22Rv1 (cell line): ENCODE data around the gene CCDC102A.
"Not testable (repeated sequence)": the region's sequence is repeated elsewhere in the genome, so short reads cannot be mapped to it uniquely, and the experiment has no call there.

Experiments used
- H3K27ac ChIP-seq: fragments of 450-650 bp; 2 replicates; pipeline ENCODE4 v1.5.1; 2017
- CTCF ChIP-seq: fragments of 450-650 bp; IDR thresholded peaks from 2 replicates; pipeline ENCODE4 v1.5.1; 2017; ENCODE audit warnings: mild to moderate bottlenecking
- ZFX ChIP-seq: fragments of 450-650 bp; IDR thresholded peaks from 2 replicates; pipeline ENCODE4 v1.6.1; 2017; ENCODE audit warnings: antibody characterized with exemption, borderline replicate concordance

CCDC102A gene

DNA sequence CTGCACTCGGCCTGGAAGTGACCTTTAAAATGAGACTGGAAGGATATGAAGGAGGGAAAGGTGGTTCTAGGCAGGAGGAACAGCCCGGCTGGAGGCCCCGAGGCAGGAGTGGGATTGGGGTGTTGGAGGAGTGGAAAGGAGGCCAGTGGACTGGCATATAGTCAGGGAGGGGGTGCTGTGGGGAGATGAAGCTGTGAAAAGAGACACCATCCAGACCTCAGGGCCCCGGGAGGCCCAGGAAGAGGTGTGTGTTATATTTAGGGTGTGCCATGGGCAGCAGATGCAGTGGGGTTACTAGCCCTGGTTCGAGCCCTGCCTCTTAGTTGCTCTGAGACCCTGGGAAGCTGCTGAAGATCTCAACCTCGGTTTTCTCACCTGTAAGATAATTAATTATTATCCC lies 31.2 kb downstream of the CCDC102A start:
- H3K27ac ChIP-seq: no peak overlapping the region
- TF ChIP-seq CTCF: no peak
- no peak for TF ChIP-seq ZFX

DNA sequence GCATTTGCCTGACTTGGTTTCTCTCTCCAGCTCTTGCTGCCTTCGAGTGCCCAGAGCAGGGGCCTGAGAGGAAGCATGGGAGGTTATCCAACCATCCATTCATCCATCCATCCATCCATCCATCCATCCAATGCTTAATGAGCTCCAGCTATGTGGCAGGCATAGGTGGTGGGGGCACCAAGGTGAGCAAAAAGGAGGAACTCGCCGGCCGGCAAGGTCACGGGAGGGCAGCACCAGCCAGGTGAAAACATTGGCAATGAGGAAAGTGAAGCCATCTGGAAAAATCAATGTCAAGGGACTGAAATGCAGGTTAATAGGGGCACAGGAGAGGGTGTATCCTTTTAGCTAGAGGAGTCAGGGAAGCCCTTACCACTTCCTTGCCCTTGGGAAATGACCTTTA lies 31.9 kb downstream of the CCDC102A start:
- no peak overlapping the region for H3K27ac ChIP-seq
- no peak for TF ChIP-seq ZFX

DNA sequence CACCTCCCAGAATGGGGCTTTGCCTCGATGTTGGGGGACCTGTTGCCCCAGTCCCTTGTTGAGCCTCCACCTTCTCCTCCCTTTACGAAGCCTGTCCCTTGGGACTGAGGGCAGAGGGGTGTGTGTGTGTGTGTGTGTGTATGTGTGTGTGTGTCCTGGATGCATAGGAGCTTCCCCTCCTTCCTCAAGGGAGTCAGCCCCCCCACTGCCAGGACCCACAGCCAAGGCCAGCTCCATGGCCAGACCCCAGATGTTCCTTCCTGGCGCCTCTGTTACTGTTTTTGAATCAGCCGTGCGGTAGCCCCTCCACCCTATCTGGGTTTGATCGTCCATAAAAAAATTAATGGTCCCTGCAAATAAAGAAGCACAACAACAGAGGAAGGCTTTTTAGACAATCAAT lies 32.4 kb downstream of the CCDC102A start:
- TF ChIP-seq CTCF: no peak
- TF ChIP-seq ZFX: no peak
- H3K27ac ChIP-seq: no peak overlapping the region

DNA sequence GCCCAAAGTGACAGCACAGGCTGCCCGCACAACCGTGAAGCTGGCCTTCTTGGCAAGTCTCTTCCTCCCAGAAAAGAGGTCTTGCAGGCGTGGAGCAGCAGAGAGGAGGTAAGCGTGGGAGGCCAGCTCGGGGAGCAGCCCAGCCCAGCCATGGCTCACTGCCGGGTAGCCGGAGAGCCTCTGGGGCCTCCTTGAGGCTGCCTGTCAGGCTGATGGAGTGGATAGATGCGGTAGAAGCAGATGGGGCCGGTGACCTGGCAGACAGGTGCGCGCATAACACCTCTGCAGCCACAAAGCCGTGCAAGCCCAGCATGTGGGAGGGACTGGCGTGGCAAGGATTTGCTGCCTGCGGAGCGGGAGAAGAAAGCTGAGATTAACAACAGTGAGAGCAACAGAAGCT lies 33.0 kb downstream of the CCDC102A start:
- TF ChIP-seq ZFX (no peak), CTCF (no peak)
- H3K27ac ChIP-seq: no peak overlapping the region

GRCh38 chr16:57502048-57502775 lies 34.2 kb downstream of the CCDC102A start:
- H3K27ac ChIP-seq: no peak overlapping the region
- TF ChIP-seq CTCF: no peak
- TF ChIP-seq ZFX: no peak

DNA sequence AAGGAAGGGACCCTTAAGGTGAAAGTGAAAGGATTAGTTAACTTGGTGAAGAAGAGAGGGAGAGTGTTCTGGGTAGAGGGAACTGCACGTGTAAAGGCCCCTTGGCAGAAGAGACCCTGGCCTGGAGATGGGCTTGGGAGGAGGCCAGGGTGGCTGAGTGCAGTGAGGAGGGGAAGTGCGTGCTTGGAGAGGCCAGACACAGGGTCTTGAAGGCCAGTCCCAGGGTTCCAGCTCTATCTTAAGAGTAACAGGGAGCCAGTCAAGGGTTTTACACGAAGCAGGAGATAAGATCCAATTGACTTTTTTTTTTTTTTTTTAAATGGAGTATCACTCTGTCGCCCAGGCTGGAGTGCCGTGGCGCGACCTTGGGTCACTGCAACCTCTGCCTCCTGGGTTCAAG lies 34.9 kb downstream of the CCDC102A start:
- no peak for TF ChIP-seq CTCF
- no peak overlapping the region for H3K27ac ChIP-seq

DNA sequence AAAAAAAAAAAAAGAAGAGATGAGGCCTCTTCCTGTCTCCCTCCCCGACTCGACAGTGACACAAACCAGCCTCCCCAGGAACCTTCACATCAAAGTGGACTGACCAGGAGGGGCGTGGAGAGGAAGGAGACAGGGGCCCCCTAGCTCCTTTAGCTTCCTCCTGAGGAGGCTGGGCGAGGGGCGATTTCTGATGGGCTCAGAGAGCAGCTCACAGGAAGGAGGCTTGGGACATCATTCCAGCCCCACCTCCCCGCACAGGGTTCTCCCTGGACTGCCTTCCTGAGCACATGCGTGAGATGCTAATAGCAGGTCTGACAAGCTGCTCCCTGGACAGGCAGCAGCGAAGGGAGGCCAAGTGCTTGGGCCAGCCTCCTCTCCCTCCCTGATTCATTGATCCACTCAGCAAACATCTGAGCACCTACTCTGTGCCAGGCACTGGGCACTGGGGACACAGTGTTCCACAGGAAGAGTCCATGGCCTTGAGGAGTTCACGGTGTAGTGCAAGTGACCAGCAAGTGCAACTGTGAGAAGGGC lies 35.7 kb downstream of the CCDC102A start:
- TF ChIP-seq ZFX (no peak), CTCF (no peak)
- no peak overlapping the region for H3K27ac ChIP-seq

DNA sequence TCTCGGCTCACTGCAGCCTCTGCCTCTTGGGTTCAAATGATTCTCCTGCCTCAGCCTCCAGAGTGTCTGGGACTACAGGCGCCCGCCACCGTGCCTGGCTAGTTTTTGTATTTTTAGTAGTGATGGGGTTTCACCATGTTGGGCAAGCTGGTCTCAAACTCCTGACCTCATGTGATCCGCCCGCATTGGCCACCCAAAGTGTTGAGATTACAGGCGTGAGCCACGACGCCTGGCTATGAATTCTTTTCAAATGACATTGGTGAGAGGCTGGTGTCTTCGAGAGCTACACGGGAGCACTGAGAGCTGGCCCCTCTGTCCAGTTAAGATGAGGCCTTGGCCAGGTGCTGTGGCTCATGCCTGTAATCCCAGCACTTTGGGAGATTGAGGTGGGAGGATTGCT lies 36.4 kb downstream of the CCDC102A start:
- not testable (repeated sequence) for H3K27ac ChIP-seq
